Measurements from ENCODE around the gene PIP4K2A.
A peak's percentile ranks its signal among the peaks of the same experiment; 100 is the strongest.

DNA sequence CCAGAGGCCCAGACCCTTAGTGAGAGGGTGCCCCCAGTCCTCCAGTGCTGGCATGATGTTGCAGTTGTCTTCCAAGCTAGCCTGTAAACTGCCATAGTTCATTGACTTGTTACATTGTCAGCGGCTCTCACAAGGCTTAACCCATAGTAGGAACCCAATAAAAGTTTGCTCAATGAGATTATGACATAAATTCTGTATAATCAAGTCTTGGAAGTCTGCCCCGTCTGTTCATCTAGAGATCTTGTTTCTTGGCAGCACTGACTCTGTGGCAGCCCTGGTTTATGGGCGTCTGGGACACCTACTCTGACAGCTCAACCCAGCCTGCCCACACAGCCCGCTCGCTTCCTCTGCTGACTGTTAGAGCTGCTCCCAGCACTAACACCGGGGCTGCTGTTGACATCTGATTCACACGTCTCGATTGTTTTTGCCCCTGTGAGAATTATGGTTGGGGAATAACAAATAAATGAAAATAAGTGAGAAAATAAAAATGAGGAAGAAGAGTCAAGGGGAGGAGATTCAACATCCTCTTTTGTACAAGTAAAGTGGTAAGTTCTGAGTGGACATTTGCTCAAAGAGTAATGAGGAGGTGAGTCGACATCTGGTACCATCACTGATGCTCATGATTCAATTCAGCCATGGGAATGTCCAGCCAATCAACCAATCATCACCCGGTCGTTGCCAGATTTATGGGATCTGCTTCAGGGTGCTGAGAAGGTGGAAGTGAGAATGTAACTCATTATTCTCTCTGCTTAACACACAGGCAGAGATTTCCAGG, 208.3 kb downstream of the PIP4K2A start:
- no peak for TF ChIP-seq EZH2phosphoT487 (IDR thresholded peaks at IDR 0.05; ENCODE audit: borderline replicate concordance)
- TF ChIP-seq, protein P1, sequence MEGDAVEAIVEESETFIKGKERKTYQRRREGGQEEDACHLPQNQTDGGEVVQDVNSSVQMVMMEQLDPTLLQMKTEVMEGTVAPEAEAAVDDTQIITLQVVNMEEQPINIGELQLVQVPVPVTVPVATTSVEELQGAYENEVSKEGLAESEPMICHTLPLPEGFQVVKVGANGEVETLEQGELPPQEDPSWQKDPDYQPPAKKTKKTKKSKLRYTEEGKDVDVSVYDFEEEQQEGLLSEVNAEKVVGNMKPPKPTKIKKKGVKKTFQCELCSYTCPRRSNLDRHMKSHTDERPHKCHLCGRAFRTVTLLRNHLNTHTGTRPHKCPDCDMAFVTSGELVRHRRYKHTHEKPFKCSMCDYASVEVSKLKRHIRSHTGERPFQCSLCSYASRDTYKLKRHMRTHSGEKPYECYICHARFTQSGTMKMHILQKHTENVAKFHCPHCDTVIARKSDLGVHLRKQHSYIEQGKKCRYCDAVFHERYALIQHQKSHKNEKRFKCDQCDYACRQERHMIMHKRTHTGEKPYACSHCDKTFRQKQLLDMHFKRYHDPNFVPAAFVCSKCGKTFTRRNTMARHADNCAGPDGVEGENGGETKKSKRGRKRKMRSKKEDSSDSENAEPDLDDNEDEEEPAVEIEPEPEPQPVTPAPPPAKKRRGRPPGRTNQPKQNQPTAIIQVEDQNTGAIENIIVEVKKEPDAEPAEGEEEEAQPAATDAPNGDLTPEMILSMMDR (conservative IDR thresholded peaks at IDR 0.05; ENCODE audit: low read length), result peak; percentile 22; the same call in 1 of the 2 replicates

Data from Loucy (cell line).